Tracheal epithelial cell (primary cell): ENCODE measurements around the gene HDAC11. TPM values are rescaled to one million over a fixed set of nuclear protein-coding genes. Genes with fewer than 3 reads are reported as not detected.

ENCODE experiments used
- total RNA-seq: library from RNA; depleted of rRNA; stranded (reverse); fragments of >200 nt; gene quantifications from 2 replicates; pipeline ENCODE4 v1.2.1, GENCODE V29; 2014

Gene HDAC11
- 14.7 and 35.0 TPM in 2 replicates for total RNA-seq

GRCh38 chr3:13479582-13480339 lies at the start of gene HDAC11:
Gene HDAC11 (plus strand): TSS chr3:13480306. CDS start chr3:13480348, 42 bp downstream.

DNA sequence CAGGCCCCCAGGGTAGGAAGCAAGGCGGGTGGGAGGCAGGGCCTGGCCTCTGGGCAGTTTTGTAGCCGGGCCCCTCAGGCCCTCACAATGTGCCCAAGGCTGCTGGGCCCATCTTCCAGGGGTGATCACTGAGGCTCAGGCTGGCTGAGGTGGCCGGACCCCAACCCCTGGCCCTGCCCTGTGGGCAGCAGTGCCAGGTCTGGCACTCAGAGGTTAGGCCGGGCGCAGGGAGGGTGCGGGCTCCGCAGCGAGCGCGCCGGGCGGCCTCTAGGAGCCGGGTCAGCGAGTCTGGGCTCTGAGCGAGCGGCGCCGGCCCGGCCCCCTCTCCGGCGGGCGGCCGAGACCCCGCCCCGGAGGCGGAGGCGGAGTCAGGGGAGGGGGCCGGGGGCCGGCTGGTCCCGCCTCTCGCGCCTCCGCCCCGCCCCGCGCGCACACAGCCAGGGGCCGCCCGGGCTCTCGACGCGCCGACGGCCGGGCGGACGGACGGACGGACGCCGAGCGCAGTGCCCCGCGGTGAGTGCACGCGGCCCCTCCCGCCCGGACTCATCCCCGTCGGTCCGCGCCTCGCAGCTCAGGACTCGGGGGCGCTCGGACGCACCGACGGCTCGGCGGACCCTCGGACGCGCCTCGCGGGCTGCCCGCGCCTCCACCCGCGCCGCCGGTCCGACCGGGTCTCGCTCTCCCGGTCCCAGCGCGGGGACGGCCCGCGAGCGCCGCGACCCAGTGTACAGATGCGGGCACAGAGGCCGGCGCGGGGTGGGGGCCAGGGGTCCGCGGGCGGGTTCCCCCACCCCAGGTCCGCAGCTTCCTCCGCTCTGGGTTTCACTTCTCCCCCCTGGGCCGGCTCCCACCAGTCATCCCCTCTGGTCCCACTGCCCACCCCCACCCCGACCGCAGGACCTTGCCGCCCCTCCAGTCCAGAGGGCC lies 68.9 kb downstream of the HDAC11 start, which contains the start of gene FBLN2:
FBLN2 (plus strand) TSS at position 430 of the 927 bp plus-strand sequence. CDS start 21,231 bp downstream, outside the sequence.

Other genes with a start within 250 kb of the HDAC11 start
- gene NUP210, start 60.0 kb upstream of the HDAC11 start, total RNA-seq = 0.21 and 2.9 TPM in 2 replicates
- 3.4 and 17.4 TPM in 2 replicates for gene FBLN2, start 68.8 kb downstream of the HDAC11 start, total RNA-seq